DMS 273 (cell line): ENCODE measurements around the gene ITGB1.
"Not testable (repeated sequence)": the region's sequence is repeated elsewhere in the genome, so short reads cannot be mapped to it uniquely, and the experiment has no call there.

Experiments used
- DNase-seq: peaks from one replicate; lab custom pipeline; 2025; ENCODE audit not compliant: unreplicated experiment; lab: John Stamatoyannopoulos, UW

ITGB1 gene

DNA sequence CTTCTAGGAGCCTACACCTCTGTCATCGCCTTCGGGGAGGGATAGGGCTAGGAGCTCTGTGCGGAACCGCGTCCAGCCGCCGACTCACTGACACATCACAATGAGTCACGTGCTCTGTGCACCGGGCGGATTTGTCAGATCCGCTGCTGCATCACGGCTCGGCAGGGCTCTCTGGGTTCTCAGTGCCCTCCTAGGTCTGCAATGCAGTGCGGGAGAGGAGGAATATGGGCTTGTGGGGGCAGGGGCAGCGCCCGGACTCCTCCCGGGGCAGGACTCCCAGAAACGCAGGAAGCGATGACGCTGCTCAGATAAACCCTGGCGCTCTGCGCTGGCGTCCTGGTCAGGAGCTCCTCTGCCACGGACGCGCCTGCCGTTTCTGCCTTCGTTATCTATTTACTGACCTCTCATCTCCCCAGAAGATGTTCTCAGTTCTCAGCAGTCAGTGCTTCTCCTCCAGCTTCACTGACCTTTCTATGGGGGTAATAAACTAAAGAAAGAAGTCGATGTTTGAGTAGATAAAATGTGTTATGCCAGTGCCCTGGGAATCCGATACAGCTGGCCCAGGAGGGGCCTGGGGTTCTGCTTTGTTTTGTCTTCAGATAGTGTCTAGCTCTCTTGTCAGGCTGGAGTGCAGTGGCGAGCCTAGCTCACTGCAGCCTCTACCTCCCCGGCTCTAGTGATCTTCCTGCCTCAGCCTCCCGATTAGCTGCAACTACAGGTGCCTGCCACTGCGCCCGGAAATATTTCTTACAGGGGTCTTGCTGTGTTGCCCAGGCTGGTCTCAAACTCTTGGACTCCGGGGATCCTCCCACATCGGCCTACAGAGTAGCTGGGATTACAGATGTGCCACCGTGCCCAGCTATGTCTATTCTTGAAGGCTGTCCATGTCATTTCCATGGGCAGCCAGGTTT is 22.8 kb upstream of the ITGB1 start:
- peak; percentile 92 for DNase-seq

DNA sequence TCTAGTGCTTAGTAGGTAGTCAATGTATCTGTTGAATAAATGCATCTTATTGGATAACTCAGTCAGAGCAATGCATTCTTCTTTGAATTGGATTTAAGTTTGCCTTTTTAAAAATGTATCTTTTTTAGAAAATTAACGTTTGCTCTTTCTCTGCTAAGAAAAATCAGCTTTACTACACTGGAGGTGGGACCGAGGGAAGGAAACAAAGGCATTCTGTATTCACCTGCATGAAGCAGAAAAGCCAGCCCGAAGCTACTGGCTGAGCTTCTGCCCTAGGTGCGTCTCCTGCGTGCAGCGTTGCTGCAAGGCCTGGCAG is 22.2 kb upstream of the ITGB1 start:
- no peak for DNase-seq

DNA sequence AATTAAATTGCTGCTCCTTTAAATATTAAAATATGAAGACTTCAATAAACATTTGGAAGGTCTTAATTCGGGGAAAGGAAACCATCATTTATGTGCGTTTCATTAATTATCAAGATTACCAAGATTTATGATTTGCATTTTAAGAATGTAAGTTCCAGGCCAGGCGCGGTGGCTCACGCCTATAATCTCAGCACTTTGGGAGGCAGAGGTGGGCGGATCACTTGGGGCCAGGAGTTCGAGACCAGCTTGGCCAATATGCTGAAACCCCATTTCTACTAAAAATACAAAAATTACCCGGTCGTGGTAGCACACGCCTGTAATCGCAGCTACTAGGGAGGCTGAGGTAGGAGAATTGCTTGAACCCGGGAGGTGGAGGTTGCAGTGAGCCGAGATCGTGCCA is 21.7 kb upstream of the ITGB1 start:
- not testable (repeated sequence) for DNase-seq

DNA sequence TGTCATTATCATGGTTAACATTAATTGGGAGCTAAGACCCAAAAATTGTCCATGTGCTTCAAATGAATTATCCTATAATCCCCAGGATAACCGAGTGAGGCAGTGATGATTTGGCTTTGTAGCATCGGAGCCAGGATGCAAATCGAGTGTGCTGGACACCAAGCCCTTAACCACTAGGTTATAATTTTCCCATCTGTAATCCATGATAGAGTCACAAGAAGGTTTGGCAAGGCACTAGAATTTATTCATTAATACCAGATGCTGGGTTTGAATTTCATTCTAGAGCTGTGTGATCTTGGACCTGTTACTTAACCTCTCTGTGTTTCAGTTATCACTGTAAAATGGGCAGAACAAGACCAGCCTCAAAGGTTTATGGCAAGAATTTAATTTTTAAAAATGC is 21.0 kb upstream of the ITGB1 start:
- DNase-seq: no peak

DNA sequence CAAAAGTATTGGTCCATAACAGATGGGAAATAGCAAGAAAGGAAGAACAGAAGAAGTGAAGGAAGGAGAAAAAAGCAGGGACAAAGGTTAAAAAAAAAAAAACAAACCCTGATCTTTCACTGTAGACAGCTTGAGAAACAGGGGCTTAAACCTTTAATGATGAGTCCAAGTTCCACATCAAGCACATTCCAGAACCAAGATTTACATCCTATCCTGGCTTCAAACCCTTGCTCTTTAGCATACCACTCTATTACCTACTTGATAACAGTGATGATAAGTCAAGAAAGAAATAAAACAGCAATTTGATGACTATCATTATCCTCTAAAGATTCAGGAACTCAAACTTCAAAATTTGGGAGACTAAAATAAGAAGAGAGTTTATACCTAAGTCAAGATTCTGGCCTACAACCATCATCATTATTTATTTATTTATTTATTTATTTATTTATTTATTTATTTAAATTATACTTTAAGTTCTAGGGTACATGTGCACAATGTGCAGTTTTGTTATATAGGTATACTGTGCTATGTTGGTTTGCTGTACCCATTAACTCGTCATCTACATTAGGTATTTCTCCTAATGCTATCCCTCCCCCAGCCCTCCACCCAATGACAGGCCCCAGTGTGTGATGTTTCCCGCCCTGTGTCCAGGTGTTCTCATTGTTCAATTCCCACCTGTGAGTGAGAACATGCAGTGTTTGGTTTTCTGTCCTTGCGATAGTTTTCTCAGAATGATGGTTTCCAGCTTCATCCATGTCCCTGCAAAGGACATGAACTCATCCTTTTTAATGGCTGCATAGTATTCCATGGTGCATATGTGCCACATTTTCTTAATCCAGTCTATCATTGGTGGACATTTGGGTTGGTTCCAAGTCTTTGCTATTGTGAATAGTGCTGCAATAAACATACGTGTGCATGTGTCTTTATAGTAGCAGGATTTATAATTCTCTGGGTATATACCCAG is 20.1 kb upstream of the ITGB1 start:
- not testable (repeated sequence) for DNase-seq

DNA sequence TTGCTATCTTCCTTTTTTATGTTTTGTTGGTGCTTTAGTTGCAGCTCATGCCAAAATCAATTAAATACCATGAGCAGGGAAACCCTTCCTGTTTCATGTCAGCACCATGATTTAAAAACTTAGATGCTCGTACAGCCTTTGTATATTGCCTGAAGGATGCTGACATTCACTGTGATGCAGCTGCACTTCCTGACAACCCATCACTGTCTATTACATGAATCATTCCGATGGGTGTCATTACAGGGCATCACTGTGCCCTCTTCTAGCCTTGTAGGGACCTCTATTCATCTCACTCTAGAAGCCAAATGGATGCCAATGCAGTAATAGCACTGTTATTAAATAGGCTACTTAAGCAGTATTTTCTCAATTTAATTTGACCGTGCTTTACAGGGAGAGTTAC is 18.3 kb upstream of the ITGB1 start:
- DNase-seq: no peak

- DNase-seq: peak; percentile 18
Observed at GRCh38 chr10:32972929-32973328, 14.9 kb upstream of the ITGB1 start.

DNA sequence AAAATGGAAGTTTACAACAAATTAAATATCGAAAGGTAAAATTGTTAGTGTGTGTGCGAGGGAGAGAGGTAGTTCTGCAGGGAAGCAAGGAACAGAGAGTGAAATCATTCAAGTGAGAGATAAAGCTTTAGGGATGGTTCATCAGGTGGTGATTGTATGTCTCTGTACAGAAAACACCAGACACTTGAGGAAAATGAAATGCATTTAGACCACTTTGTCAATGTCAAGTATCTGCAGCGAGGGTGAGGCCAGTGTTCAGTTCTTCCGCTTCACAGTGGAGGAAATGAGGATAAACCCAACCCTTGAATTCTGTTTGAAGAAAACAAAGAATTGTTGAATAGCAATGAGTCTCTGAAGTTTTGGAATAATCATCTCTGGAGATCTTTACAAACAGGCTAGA is 14.4 kb upstream of the ITGB1 start:
- DNase-seq: peak; percentile 14

DNA sequence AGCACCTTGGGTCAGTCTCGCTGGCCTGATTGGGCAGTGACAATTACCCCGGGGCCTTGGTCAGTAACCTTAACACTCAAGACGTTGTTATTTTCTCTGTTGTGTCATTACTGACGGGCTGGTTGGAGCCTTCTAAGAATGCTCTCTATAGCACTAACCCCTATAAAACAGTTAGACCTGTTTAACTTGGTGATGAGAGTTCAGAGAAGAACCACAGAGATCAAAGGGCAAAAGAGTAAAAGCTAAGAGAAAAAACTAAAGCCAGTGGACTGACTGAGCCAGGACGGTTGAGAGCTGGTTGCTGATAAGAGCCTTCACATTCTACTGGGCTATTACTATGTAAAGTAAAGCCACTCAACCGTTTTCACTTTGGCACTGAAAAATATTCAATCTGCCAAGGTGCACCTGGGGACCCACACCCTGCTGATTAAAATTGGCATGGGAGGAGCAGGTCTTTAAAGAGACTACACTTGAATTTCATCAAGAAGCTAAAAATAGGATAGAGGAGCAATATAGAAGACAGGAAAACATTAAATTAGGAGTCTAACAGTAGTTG is 13.6 kb upstream of the ITGB1 start:
- DNase-seq: peak; percentile 65

- DNase-seq: no peak
Observed at GRCh38 chr10:32970910-32971309, 12.9 kb upstream of the ITGB1 start.

DNA sequence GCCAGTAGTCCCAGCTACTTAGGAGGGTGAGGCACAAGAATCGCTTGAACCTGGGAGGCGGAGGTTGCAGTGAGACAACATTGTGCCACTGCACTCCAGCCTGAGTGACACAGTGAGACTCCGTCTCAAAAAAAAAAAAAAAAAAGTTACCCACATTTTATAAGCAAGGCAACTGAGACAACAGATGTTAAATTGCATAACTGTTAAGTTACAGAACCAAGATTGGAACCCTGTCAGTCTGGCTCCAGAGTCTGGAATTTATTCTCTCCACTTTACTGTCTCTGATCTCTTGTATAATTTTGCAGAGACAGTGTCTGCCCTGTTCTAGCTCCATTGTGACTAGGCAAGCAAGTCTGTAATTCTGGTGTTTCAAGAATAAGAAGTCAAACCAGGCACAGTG is 6.2 kb upstream of the ITGB1 start:
- DNase-seq: peak; percentile 38

GRCh38 chr10:32963096-32963495 is 5.1 kb upstream of the ITGB1 start:
- peak; percentile 32 for DNase-seq

DNA sequence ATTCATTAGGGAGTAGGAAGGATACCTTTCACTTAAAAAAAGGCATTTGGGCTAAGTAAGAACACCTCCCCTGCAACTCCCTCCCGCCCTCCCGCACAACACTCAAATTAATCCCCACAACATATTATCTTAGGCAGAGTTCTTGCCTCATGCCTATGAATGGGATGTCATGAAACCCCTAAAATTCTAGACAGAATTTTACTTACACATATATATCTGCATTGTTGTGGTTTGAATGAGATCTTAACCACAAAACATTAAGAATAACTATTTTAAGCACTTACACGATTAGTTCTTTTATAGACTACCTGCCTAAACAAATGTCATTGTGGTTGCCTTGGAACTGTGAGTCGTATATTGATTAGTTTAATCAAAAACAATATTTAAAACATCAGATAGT is 4.5 kb upstream of the ITGB1 start:
- DNase-seq: peak; percentile 20

DNA sequence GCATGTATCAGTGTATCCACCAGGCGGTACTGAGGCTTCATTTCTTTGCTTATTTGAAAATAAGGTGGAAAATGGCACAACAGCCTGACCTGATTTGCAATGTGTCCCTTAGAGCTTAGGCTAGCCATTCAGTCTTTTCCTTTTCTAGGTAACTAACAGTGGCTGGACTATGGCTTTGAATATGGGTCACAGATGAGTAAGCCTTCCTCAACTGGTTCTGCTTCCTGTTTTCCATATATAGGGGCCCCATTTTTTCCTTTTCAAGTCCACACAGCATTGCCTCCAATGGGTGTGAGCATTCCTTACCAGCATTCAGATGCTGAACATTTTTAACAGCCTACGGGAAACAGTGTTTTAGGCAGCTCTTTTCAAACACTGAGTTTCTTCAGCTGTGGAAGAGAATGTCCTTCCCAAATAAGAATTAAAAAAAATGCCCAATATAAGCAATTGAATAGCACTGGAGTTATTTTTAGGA is 3.9 kb upstream of the ITGB1 start:
- peak; percentile 50 for DNase-seq

GRCh38 chr10:32961343-32961894 is 3.4 kb upstream of the ITGB1 start:
- no peak for DNase-seq

DNA sequence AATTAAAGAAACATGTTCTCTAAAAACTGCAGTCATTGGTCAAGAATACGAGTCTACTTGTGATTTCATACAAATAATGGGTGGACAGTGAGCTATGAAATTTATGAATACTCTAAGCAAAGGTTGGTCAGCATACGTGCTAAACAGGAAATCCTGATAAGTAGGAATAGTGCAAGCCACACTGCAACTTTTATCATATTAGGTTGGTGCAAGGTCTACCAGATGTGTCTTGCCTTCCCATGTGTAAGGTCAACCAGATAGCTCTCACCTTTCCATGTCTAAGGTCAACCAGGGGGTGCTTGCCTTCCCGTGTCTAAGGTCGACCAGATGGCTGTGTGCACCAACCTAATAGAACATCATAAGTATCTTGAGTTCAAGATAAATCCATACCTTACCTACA is 2.0 kb upstream of the ITGB1 start:
- DNase-seq: peak; percentile 41

DNA sequence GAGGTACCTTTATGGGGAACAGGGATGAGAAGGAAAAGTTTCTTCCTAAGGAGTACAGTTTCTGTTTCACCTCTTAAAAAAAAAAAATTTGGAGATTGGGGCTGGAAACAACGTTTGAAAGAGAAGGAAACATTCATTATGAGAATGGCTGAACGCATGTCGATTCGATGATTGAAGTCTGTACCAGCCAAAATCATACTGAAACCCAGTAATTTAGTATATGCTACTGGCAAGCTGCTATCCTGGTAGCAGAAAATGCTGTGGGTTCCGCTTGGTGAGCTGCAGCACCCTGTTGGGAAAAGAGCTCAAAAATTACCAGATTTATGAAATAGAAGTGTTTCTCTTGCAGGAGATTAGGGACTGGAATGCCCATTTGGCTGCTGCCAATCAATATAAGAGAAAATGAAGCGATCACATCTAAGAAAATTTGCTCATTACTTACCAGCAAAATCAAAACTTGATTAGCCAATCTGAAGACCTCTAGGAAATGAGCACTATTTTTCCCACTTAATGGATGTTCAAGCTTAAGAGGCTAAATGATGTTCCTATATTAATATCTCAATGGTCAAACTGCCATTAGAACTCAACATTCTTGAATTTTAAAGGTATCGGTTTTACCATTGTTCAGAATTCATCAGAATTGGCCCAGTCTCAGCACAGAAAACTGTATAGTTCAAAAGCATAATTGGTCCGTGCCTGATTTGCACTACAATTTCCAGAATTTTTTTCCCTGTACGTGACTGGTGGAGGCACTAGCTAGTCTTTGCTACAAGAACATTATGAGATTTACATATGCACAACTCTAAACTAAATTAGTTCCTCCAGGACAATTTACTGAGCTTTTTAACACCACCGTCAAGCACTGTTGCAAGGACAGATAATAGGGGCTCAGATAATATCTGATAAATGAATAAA is 1.2 kb upstream of the ITGB1 start:
- peak; percentile 42 for DNase-seq

- DNase-seq: peak; percentile 61
Observed at GRCh38 chr10:32957341-32958084, 517 bp downstream of the ITGB1 start.
